ENCODE data around the gene RIPOR2.

Gene RIPOR2

GRCh38 chr6:24797596-24798216, 138.1 kb downstream of the RIPOR2 start:
- no peak overlapping the region for H3K4me3 ChIP-seq (ENCODE audit: low read depth, low read length)
- TF ChIP-seq MAX (IDR thresholded peaks at IDR 0.05; ENCODE audit: low read depth, low read length), result no peak
- TF ChIP-seq POLR2A (IDR thresholded peaks at IDR 0.05; ENCODE audit: extremely low read depth, insufficient read length), result no peak
- no peak for TF ChIP-seq CTCF (IDR thresholded peaks at IDR 0.05; ENCODE audit: low read depth, low read length)
- no peak for TF ChIP-seq MYC (IDR thresholded peaks at IDR 0.05; ENCODE audit: low read depth, low read length)
- no peak for DNase-seq (ENCODE audit: low read depth)

GRCh38 chr6:24796616-24797290, 139.0 kb downstream of the RIPOR2 start:
- DNase-seq (ENCODE audit: low read depth), result no peak
- no peak overlapping the region for H3K4me3 ChIP-seq (ENCODE audit: low read depth, low read length)

GRCh38 chr6:24795106-24795505, 140.7 kb downstream of the RIPOR2 start:
- no peak for DNase-seq (ENCODE audit: low read depth)
- no peak overlapping the region for H3K4me3 ChIP-seq (ENCODE audit: low read depth, low read length)
- TF ChIP-seq MYC (IDR thresholded peaks at IDR 0.05; ENCODE audit: low read depth, low read length) (no peak), MAX (IDR thresholded peaks at IDR 0.05; ENCODE audit: low read depth, low read length) (no peak), CTCF (IDR thresholded peaks at IDR 0.05; ENCODE audit: low read depth, low read length) (no peak), POLR2A (IDR thresholded peaks at IDR 0.05; ENCODE audit: extremely low read depth, insufficient read length) (no peak)

More at GRCh38 chr6:24796616-24797290, 139.0 kb downstream of the RIPOR2 start:
- TF ChIP-seq MAX (IDR thresholded peaks at IDR 0.05; ENCODE audit: low read depth, low read length) (no peak), POLR2A (IDR thresholded peaks at IDR 0.05; ENCODE audit: extremely low read depth, insufficient read length) (no peak), MYC (IDR thresholded peaks at IDR 0.05; ENCODE audit: low read depth, low read length) (no peak), CTCF (IDR thresholded peaks at IDR 0.05; ENCODE audit: low read depth, low read length) (no peak)

GRCh38 chr6:24788031-24788665, 147.6 kb downstream of the RIPOR2 start:
- H3K4me3 ChIP-seq (ENCODE audit: low read depth, low read length), result no peak overlapping the region
- no peak for DNase-seq (ENCODE audit: low read depth)
- TF ChIP-seq MAX (IDR thresholded peaks at IDR 0.05; ENCODE audit: low read depth, low read length), result no peak
- TF ChIP-seq POLR2A (IDR thresholded peaks at IDR 0.05; ENCODE audit: extremely low read depth, insufficient read length), result no peak
- no peak for TF ChIP-seq CTCF (IDR thresholded peaks at IDR 0.05; ENCODE audit: low read depth, low read length)
- no peak for TF ChIP-seq MYC (IDR thresholded peaks at IDR 0.05; ENCODE audit: low read depth, low read length)

GRCh38 chr6:24780206-24780605, 155.6 kb downstream of the RIPOR2 start:
- TF ChIP-seq POLR2A (IDR thresholded peaks at IDR 0.05; ENCODE audit: extremely low read depth, insufficient read length), result no peak
- TF ChIP-seq MAX (IDR thresholded peaks at IDR 0.05; ENCODE audit: low read depth, low read length), result no peak
- no peak for TF ChIP-seq MYC (IDR thresholded peaks at IDR 0.05; ENCODE audit: low read depth, low read length)
- TF ChIP-seq CTCF (IDR thresholded peaks at IDR 0.05; ENCODE audit: low read depth, low read length), result no peak
- no peak for DNase-seq (ENCODE audit: low read depth)
- peak overlapping the region; percentile 98 for H3K4me3 ChIP-seq (ENCODE audit: low read depth, low read length)
